ENCODE measurements around the gene UBN1. TPM values are rescaled to one million over a fixed set of nuclear protein-coding genes. Genes with fewer than 3 reads are reported as not detected.

UBN1 gene
- total RNA-seq, 4 donors from 2014 or later = 22.8 to 46.2 (median 28.0) TPM

GRCh38 chr16:4884972-4885874, 37.9 kb downstream of the UBN1 start:
- H3K9me3 ChIP-seq = no peaks in the 10 kb centered on the region
- no peak overlapping the region for H3K4me3 ChIP-seq
- no peaks in the 10 kb centered on the region for H3K27me3 ChIP-seq
- TF ChIP-seq EP300 (IDR thresholded peaks at IDR 0.05) = no peak
- no peak for TF ChIP-seq POLR2AphosphoS5 (IDR thresholded peaks at IDR 0.05)
- no peak for TF ChIP-seq CTCF (IDR thresholded peaks at IDR 0.05)
- TF ChIP-seq POLR2A (IDR thresholded peaks at IDR 0.05) = no peak
- ATAC-seq = no peak
- no peak overlapping the region for H3K27ac ChIP-seq
- peaks cover 0 to 96% of the 10 kb centered on the region in 2 donors for H3K36me3 ChIP-seq
- WGBS, 2 donors (ENCODE audit: low coverage in 1 of 2) = 95% methylated on average over 15 to 22 of the region's 45 CpGs
- H3K4me1 ChIP-seq = peaks cover 0 to 22% (median 0%) of the 10 kb centered on the region in 3 donors

GRCh38 chr16:4886151-4886550, 38.9 kb downstream of the UBN1 start:
- no peaks in the 10 kb centered on the region for H3K27me3 ChIP-seq
- no peak overlapping the region for H3K27ac ChIP-seq
- no peak overlapping the region for H3K4me3 ChIP-seq
- H3K9me3 ChIP-seq = no peaks in the 10 kb centered on the region
- peaks cover 0 to 96% of the 10 kb centered on the region in 2 donors for H3K36me3 ChIP-seq
- TF ChIP-seq POLR2AphosphoS5 (IDR thresholded peaks at IDR 0.05) (no peak), POLR2A (IDR thresholded peaks at IDR 0.05) (no peak), EP300 (IDR thresholded peaks at IDR 0.05) (no peak), CTCF (IDR thresholded peaks at IDR 0.05) (no peak)
- peaks cover 0 to 22% (median 0%) of the 10 kb centered on the region in 3 donors for H3K4me1 ChIP-seq
- 90 to 95% methylated on average over 5 of the region's 5 CpGs for WGBS, 2 donors (ENCODE audit: low coverage in 1 of 2)
- no peak for ATAC-seq

GRCh38 chr16:4888428-4889135, 41.3 kb downstream of the UBN1 start:
- Histone ChIP-seq H3K36me3 (peaks cover 0 to 97% of the 10 kb centered on the region in 2 donors), H3K4me1 (peaks cover 0 to 18% (median 3%) of the 10 kb centered on the region in 3 donors)
- WGBS, 2 donors (ENCODE audit: low coverage in 1 of 2) = 72 to 84% methylated on average over 3 to 9 of the region's 9 CpGs

GRCh38 chr16:4890026-4890425, 42.7 kb downstream of the UBN1 start:
- no peaks in the 10 kb centered on the region for H3K9me3 ChIP-seq
- peaks cover 0 to 93% of the 10 kb centered on the region in 2 donors for H3K36me3 ChIP-seq
- no peak overlapping the region for H3K4me3 ChIP-seq
- H3K4me1 ChIP-seq = peaks cover 0 to 19% (median 3%) of the 10 kb centered on the region in 3 donors
- TF ChIP-seq POLR2A (IDR thresholded peaks at IDR 0.05) = no peak
- no peak for TF ChIP-seq CTCF (IDR thresholded peaks at IDR 0.05)
- no peak for TF ChIP-seq EP300 (IDR thresholded peaks at IDR 0.05)
- TF ChIP-seq POLR2AphosphoS5 (IDR thresholded peaks at IDR 0.05) = no peak
- 0 to 71% methylated on average over 1 to 5 of the region's 11 CpGs for WGBS, 2 donors (ENCODE audit: low coverage in 1 of 2)
- no peak overlapping the region for H3K27ac ChIP-seq
- H3K27me3 ChIP-seq = peaks cover 2% of the 10 kb centered on the region
- no peak for ATAC-seq

More at GRCh38 chr16:4888428-4889135, 41.3 kb downstream of the UBN1 start:
- Histone ChIP-seq H3K4me3 (no peak overlapping the region), H3K9me3 (no peaks in the 10 kb centered on the region), H3K27me3 (no peaks in the 10 kb centered on the region), H3K27ac (no peak overlapping the region)
- no peak for TF ChIP-seq POLR2A (IDR thresholded peaks at IDR 0.05)
- no peak for TF ChIP-seq EP300 (IDR thresholded peaks at IDR 0.05)
- TF ChIP-seq CTCF (IDR thresholded peaks at IDR 0.05) = no peak
- no peak for TF ChIP-seq POLR2AphosphoS5 (IDR thresholded peaks at IDR 0.05)
- no peak for ATAC-seq
